ENCODE measurements around the gene INO80B. TPM values are rescaled to one million over a fixed set of nuclear protein-coding genes. Genes with fewer than 3 reads are reported as not detected.

INO80B gene
- total and polyA plus RNA-seq, 2 donors (not counting 1 experiment from before 2014, with no cell fraction given), result 30.4 to 78.6 TPM

- ChIA-PET CTCF (no interaction called here), POLR2A (interaction anchor here (0.5 to 0.6 kb wide), 2 partner anchors 12 to 280 kb away, joined by 3 to 8 read pairs; no protein-coding TSS in a partner anchor)
- intact Hi-C loops (cut with micrococcal nuclease), result no loop called here
- ATAC-seq (ENCODE audit: low read depth) (no peak), DNase-seq (peak; percentile 17)
- H3K9me3 ChIP-seq (ENCODE audit: control extremely low read depth in 1 of 3, control insufficient read depth in 2 of 3, insufficient read depth in 1 of 3, low read length in 2 of 3), result no peaks in the 10 kb centered on the region
- TF ChIP-seq, protein P1, sequence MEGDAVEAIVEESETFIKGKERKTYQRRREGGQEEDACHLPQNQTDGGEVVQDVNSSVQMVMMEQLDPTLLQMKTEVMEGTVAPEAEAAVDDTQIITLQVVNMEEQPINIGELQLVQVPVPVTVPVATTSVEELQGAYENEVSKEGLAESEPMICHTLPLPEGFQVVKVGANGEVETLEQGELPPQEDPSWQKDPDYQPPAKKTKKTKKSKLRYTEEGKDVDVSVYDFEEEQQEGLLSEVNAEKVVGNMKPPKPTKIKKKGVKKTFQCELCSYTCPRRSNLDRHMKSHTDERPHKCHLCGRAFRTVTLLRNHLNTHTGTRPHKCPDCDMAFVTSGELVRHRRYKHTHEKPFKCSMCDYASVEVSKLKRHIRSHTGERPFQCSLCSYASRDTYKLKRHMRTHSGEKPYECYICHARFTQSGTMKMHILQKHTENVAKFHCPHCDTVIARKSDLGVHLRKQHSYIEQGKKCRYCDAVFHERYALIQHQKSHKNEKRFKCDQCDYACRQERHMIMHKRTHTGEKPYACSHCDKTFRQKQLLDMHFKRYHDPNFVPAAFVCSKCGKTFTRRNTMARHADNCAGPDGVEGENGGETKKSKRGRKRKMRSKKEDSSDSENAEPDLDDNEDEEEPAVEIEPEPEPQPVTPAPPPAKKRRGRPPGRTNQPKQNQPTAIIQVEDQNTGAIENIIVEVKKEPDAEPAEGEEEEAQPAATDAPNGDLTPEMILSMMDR (IDR thresholded peaks at IDR 0.05), result no peak
- TF ChIP-seq EZH2 (IDR thresholded peaks at IDR 0.05; ENCODE audit: borderline replicate concordance, insufficient read depth, low read depth, low read length, poor library complexity, severe bottlenecking), result no peak
- H3K27ac Mint-ChIP-seq, result peak overlapping the region; percentile 65
- peaks cover 51% of the 10 kb centered on the region for H3K4me1 Mint-ChIP-seq
- peaks cover 27 to 37% of the 10 kb centered on the region in 2 donors for H3K4me1 ChIP-seq (ENCODE audit: control insufficient read depth in 2 of 2, insufficient read depth in 2 of 2, low read length in 2 of 2)
- no peak overlapping the region for H3K4me3 ChIP-seq (ENCODE audit: control extremely low read depth in 1 of 5, extremely low read depth in 1 of 5, insufficient read depth in 1 of 5, low read depth in 2 of 5, low read length in 4 of 5)
- H2AFZ ChIP-seq (ENCODE audit: insufficient read depth, low read depth, low read length, poor library complexity, severe bottlenecking), result no peak overlapping the region
- H3K4me2 ChIP-seq (replicated peaks; ENCODE audit: low read depth, low read length, poor library complexity, severe bottlenecking), result no peak overlapping the region
- no peak overlapping the region for H3K4me3 Mint-ChIP-seq
- no peaks in the 10 kb centered on the region for H3K27me3 Mint-ChIP-seq
- no peaks in the 10 kb centered on the region for H3K9me3 Mint-ChIP-seq (ENCODE audit: insufficient read depth)
- no peak overlapping the region for H3K9ac ChIP-seq (ENCODE audit: low read length)
- H4K20me1 ChIP-seq (ENCODE audit: control insufficient read depth, insufficient read depth, low read length, poor library complexity, severe bottlenecking), result peaks cover 16% of the 10 kb centered on the region
- H3K27me3 ChIP-seq (replicated peaks in 1 of 4; ENCODE audit: control extremely low read depth in 1 of 4, control insufficient read depth in 3 of 4, insufficient read depth in 4 of 4, low read length in 3 of 4), result no peaks in the 10 kb centered on the region
- H3K27ac ChIP-seq (ENCODE audit: low read length in 2 of 2), result no peak overlapping the region
- H3K36me3 ChIP-seq (replicated peaks in 1 of 2; ENCODE audit: control extremely low read depth in 1 of 2, control insufficient read depth in 1 of 2, extremely low read depth in 1 of 2, insufficient read depth in 2 of 2, low read length in 1 of 2), result peaks cover 0 to 20% of the 10 kb centered on the region in 2 experiments
- peaks cover 44% of the 10 kb centered on the region for H3K79me2 ChIP-seq (ENCODE audit: control insufficient read depth, insufficient read depth, low read length)
- 95% methylated on average over 23 of the region's 27 CpGs for WGBS (ENCODE audit: insufficient coverage)
These were observed 6.5 kb downstream of the INO80B start for GRCh38 chr2:74461187-74462053.

Measured in B cell (primary cell).